Transverse colon (tissue), 4 donors: Measurements from ENCODE around the gene LIMCH1. TPM values are rescaled to one million over a fixed set of nuclear protein-coding genes. Genes with fewer than 3 reads are reported as not detected.

ENCODE experiments used
- DNase-seq: peaks from one replicate; pipeline ENCODE4 v3.0.0-alpha.2; 2019
- H3K27ac ChIP-seq, 4 donors: fragments of 200-600 bp; sonication (generic); 2 replicates each; pipeline ENCODE4 v1.5.1; 2016 to 2018; ENCODE audit warnings: inconsistent platforms in 4 of 4
- H3K27me3 ChIP-seq: fragments of 200-600 bp; sonication (generic); 2 replicates; pipeline ENCODE4 v1.5.1; 2017; ENCODE audit warnings: inconsistent platforms
- H3K36me3 ChIP-seq, 4 donors: fragments of 200-600 bp; sonication (generic); 2 replicates each; pipeline ENCODE4 v1.5.1; 2017 to 2019; ENCODE audit warnings: inconsistent platforms in 4 of 4
- H3K4me1 ChIP-seq, 4 donors: fragments of 200-600 bp; sonication (generic); 2 replicates each; pipeline ENCODE4 v1.5.1; 2017 to 2020; ENCODE audit warnings: inconsistent platforms in 4 of 4
- H3K4me3 ChIP-seq, 4 donors: fragments of 200-600 bp; sonication (generic); 1 replicate in 1 of 4; 2 replicates in 3 of 4; pipeline versions ENCODE4 v1.5.1 to v1.6.1; 2017 to 2019; ENCODE audit warnings: inconsistent platforms in 4 of 4
- H3K9me3 ChIP-seq, 2 donors: fragments of 200-600 bp; sonication (generic); 2 replicates each; pipeline ENCODE4 v1.5.1; 2017 to 2019; ENCODE audit warnings: inconsistent platforms in 2 of 2
- EP300 ChIP-seq: sonication (generic); formaldehyde crosslinking; IDR thresholded peaks from one replicate; pipeline ENCODE4 v1.6.1; 2017; ENCODE audit warnings: antibody characterized with exemption, low read depth
- POLR2A ChIP-seq: fragments of 450-650 bp; IDR thresholded peaks from one replicate; pipeline ENCODE4 v1.6.1; 2016; ENCODE audit warnings: antibody characterized with exemption, mild to moderate bottlenecking, moderate library complexity
- POLR2AphosphoS5 ChIP-seq, 3 donors: sonication (generic); formaldehyde crosslinking; IDR thresholded peaks; one replicate each; pipeline ENCODE4 v1.6.1; 2016; ENCODE audit warnings: antibody characterized with exemption in 3 of 3
- WGBS, 2 donors: methylation state at CpG; one replicate each; pipeline ENCODE4 v1.1.5; 2018; ENCODE audit warnings: low coverage in 1 of 2; 5-methylcytosine and 5-hydroxymethylcytosine counted together
- in situ Hi-C, 4 donors: fragments of 200-750 bp; cut with MboI; loops; one replicate each; pipeline versions ENCODE4 v1.15.0 to v1.15.1; 2017; ENCODE audit warnings: low sequenced_read_pairs in 3 of 4, low pct_ligation_motif_present in 1 of 4, low pct_unique_long_range_greater_than_20kb in 1 of 4
- intact Hi-C: fragments of 100-400 bp; cut with DNase I; formaldehyde crosslinking; loops from one replicate; pipeline ENCODE4 v1.15.1; 2023; ENCODE audit warnings: low total_unique reads
- total RNA-seq, 4 donors: library from RNA; depleted of rRNA; stranded (reverse); fragments of >200 nt; gene quantifications; one replicate each; pipeline ENCODE4 v1.1.0, GENCODE V29; 2016
- TF ChIP-seq, protein P1 (sequence below), 5 experiments: fragments of 200-600 bp in 3 of 5; fragments of 450-650 bp in 2 of 5; sonication (generic) in 3 of 5; IDR thresholded peaks; 1 replicate in 2 of 5; 2 replicates in 3 of 5; pipeline ENCODE4 v1.5.1; 2016 to 2017; ENCODE audit warnings: antibody characterized with exemption in 5 of 5, inconsistent platforms in 3 of 5, mild to moderate bottlenecking in 2 of 5, moderate library complexity in 1 of 5

LIMCH1 gene
- total RNA-seq, 4 donors from 2014 or later, result 5.5 to 18.5 (median 9.7) TPM

DNA sequence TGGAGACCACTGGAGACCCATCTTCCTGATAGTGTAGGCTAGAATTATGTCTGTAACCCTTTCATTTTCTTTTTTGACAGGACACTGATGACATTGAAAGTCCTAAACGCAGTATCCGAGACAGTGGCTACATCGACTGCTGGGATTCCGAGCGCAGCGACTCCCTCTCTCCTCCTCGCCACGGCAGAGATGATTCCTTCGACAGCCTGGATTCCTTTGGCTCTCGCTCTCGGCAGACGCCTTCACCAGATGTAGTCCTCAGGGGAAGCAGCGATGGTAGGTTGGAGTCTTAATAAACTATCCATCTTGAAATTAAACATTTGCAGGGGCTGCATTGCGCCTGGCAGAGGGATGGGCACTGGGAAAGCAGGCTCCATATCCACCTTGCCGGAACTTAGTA lies 75.4 kb downstream of the LIMCH1 start:
- 40 to 61% methylated on average over 3 to 15 of the region's 15 CpGs for WGBS, 2 donors
- Histone ChIP-seq H3K36me3 (no peaks in the 10 kb centered on the region), H3K4me1 (peaks cover 9 to 31% (median 20%) of the 10 kb centered on the region in 4 donors), H3K27ac (peak overlapping the region; percentile 50 to 83 (median 73)), H3K4me3 (peak overlapping the region in 3 of 4 donors; percentile 8 to 23 (median 15)), H3K9me3 (no peaks in the 10 kb centered on the region), H3K27me3 (no peaks in the 10 kb centered on the region)
- intact Hi-C loops (no loop called here), in situ Hi-C loops (no loop called here)
- TF ChIP-seq POLR2AphosphoS5 (IDR thresholded peaks at IDR 0.05) (no peak), POLR2A (no peak), EP300 (no peak)
- TF ChIP-seq, protein P1, sequence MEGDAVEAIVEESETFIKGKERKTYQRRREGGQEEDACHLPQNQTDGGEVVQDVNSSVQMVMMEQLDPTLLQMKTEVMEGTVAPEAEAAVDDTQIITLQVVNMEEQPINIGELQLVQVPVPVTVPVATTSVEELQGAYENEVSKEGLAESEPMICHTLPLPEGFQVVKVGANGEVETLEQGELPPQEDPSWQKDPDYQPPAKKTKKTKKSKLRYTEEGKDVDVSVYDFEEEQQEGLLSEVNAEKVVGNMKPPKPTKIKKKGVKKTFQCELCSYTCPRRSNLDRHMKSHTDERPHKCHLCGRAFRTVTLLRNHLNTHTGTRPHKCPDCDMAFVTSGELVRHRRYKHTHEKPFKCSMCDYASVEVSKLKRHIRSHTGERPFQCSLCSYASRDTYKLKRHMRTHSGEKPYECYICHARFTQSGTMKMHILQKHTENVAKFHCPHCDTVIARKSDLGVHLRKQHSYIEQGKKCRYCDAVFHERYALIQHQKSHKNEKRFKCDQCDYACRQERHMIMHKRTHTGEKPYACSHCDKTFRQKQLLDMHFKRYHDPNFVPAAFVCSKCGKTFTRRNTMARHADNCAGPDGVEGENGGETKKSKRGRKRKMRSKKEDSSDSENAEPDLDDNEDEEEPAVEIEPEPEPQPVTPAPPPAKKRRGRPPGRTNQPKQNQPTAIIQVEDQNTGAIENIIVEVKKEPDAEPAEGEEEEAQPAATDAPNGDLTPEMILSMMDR (IDR thresholded peaks at IDR 0.05), result no peak
- DNase-seq, result no peak

DNA sequence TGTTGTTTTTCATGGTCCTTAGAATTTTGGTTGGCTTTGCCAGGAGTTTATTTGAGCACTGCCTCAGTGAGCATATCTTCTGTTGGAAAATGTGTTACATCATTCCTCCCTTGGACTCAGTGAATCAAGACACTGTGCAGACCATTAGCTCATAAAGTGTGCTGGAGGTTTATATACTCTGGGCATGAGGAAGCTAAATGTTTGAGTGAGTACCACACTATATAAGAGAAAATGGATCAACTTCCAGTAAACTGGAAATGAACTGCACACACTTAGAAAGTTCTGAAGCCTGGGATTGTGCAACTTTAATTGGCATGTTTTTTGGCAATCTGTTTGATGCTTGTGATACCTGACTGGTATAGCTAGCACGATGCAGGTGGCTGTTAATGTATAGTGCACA lies 75.9 kb downstream of the LIMCH1 start:
- no peaks in the 10 kb centered on the region for H3K27me3 ChIP-seq
- WGBS, 2 donors, result 33 to 48% methylated on average over 1 of the region's 1 CpG
- in situ Hi-C loops, result no loop called here
- H3K4me1 ChIP-seq, result peaks cover 9 to 31% (median 20%) of the 10 kb centered on the region in 4 donors
- H3K9me3 ChIP-seq, result no peaks in the 10 kb centered on the region
- peak overlapping the region; percentile 50 to 83 (median 73) for H3K27ac ChIP-seq
- H3K4me3 ChIP-seq, result no peak overlapping the region
- intact Hi-C loops, result no loop called here
- DNase-seq, result no peak
- TF ChIP-seq EP300, result no peak
- peak in 2 of 3 donors; percentile 56 to 66 for TF ChIP-seq POLR2AphosphoS5 (IDR thresholded peaks at IDR 0.05)
- TF ChIP-seq POLR2A, result no peak
- no peaks in the 10 kb centered on the region for H3K36me3 ChIP-seq

DNA sequence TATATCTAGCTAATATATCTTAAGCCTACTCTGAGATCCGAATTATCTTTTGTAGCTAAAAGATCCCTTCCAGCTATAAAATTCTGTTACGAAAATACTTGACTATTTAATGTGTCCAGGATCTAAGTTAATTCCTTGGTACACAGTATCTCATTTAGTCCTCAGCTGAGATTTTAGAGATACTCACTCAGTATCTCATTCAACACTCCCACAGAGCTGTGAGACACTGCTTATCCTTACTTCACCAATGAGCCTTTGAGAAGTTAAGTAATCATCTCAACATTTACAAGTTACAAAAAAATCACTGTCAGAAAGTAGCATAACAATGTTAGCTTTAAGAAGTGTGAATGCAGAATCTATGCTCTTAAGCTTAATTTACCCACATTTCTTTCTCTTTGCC lies 76.6 kb downstream of the LIMCH1 start:
- peak overlapping the region in 1 of 4 donors; percentile 80 for H3K27ac ChIP-seq
- intact Hi-C loops (no loop called here), in situ Hi-C loops (no loop called here)
- no peak overlapping the region for H3K4me3 ChIP-seq
- peaks cover 9 to 31% (median 20%) of the 10 kb centered on the region in 4 donors for H3K4me1 ChIP-seq
- H3K36me3 ChIP-seq, result no peaks in the 10 kb centered on the region
- 65 to 79% methylated on average over 2 of the region's 2 CpGs for WGBS, 2 donors
- no peaks in the 10 kb centered on the region for H3K9me3 ChIP-seq
- DNase-seq, result no peak
- TF ChIP-seq EP300 (no peak), POLR2AphosphoS5 (IDR thresholded peaks at IDR 0.05) (no peak), POLR2A (no peak)
- TF ChIP-seq, protein P1 (IDR thresholded peaks at IDR 0.05), result no peak
- no peaks in the 10 kb centered on the region for H3K27me3 ChIP-seq

DNA sequence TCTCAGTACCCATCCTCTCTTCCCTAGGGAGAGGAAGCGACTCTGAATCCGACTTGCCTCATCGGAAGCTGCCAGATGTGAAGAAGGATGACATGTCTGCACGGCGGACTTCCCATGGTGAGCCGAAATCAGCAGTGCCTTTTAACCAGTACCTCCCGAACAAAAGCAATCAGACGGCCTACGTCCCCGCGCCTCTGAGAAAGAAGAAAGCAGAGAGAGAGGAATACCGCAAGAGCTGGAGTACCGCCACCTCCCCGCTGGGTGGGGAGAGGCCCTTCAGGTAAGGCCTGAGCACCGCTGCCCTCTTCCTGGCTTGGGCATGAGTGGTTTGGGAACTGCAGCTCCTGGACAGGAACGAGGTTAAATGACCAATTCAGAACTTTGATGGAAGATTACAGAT lies 81.2 kb downstream of the LIMCH1 start:
- H3K27ac ChIP-seq, result no peak overlapping the region
- 93 to 94% methylated on average over 8 to 16 of the region's 16 CpGs for WGBS, 2 donors
- no peaks in the 10 kb centered on the region for H3K27me3 ChIP-seq
- no peaks in the 10 kb centered on the region for H3K36me3 ChIP-seq
- H3K4me3 ChIP-seq, result no peak overlapping the region
- no peak for DNase-seq
- intact Hi-C loops (no loop called here), in situ Hi-C loops (no loop called here)
- no peaks in the 10 kb centered on the region for H3K9me3 ChIP-seq
- TF ChIP-seq POLR2AphosphoS5 (IDR thresholded peaks at IDR 0.05) (no peak), EP300 (no peak), POLR2A (no peak)
- TF ChIP-seq, protein P1 (IDR thresholded peaks at IDR 0.05), result no peak
- H3K4me1 ChIP-seq, result peaks cover 0 to 2% (median 1%) of the 10 kb centered on the region in 4 donors
